Dendritic cell treated with granulocyte-macrophage colony-stimulating factor and Interleukin-4, amounts not matched to agents 40 ng/mL and 50 ng/mL, for 4 days (primary cell): ENCODE results near the gene HSD17B12.
"Not testable (repeated sequence)": the region's sequence is repeated elsewhere in the genome, so short reads cannot be mapped to it uniquely, and the experiment has no call there.

Experiments
- H3K27ac Mint-ChIP-seq: one replicate; pipeline ENCODE4 v1.8.0; 2022; ENCODE audit warnings: mild to moderate bottlenecking, mixed read lengths
- H3K27me3 Mint-ChIP-seq: one replicate; pipeline ENCODE4 v1.8.0; 2022; ENCODE audit warnings: mild to moderate bottlenecking, mixed read lengths
- H3K36me3 Mint-ChIP-seq: one replicate; pipeline ENCODE4 v1.8.0; 2022; ENCODE audit warnings: low read depth, mixed read lengths
- H3K4me1 Mint-ChIP-seq: one replicate; pipeline ENCODE4 v1.8.0; 2022; ENCODE audit warnings: low read depth, mixed read lengths
- H3K4me3 Mint-ChIP-seq: one replicate; pipeline ENCODE4 v1.8.0; 2022; ENCODE audit warnings: mild to moderate bottlenecking, moderate library complexity, mixed read lengths
- H3K9me3 Mint-ChIP-seq: one replicate; pipeline ENCODE4 v1.8.0; 2022; ENCODE audit warnings: mixed read lengths
- intact Hi-C: fragments of 100-400 bp; cut with micrococcal nuclease; formaldehyde crosslinking; loops from one replicate; pipeline ENCODE4 v1.15.0; 2022

The HSD17B12 gene

GRCh38 chr11:43680521-43681400 is at the start of gene HSD17B12:
HSD17B12 (plus strand) TSS chr11:43680738; CDS start chr11:43680828, 90 bp downstream.
- H3K27me3 Mint-ChIP-seq: peaks cover 13% of the 10 kb centered on the region

GRCh38 chr11:43631732-43632131 is 48.8 kb upstream of the HSD17B12 start:
- Mint-ChIP-seq H3K27ac (no peak overlapping the region), H3K27me3 (peaks cover 38% of the 10 kb centered on the region), H3K4me3 (no peak overlapping the region), H3K36me3 (no peaks in the 10 kb centered on the region), H3K9me3 (no peaks in the 10 kb centered on the region), H3K4me1 (no peaks in the 10 kb centered on the region)
- intact Hi-C loops: no loop called here

More at GRCh38 chr11:43680521-43681400, at the start of gene HSD17B12:
- Mint-ChIP-seq H3K4me1 (peaks cover 24% of the 10 kb centered on the region), H3K4me3 (peak within 1 kb of the TSS; percentile 90), H3K27ac (peak within 1 kb of the TSS; percentile 98), H3K9me3 (no peaks in the 10 kb centered on the region), H3K36me3 (peaks cover 35% of the 10 kb centered on the region)
- intact Hi-C loops: loop anchor here (1.0 to 10.0 kb wide), 3 partner anchors 36 to 200 kb away; partner anchors contain the start of gene ALKBH3

- H3K9me3 Mint-ChIP-seq: no peaks in the 10 kb centered on the region
- H3K4me1 Mint-ChIP-seq: no peaks in the 10 kb centered on the region
- H3K27ac Mint-ChIP-seq: no peak overlapping the region
- intact Hi-C loops: no loop called here
- H3K36me3 Mint-ChIP-seq: no peaks in the 10 kb centered on the region
- no peak overlapping the region for H3K4me3 Mint-ChIP-seq
- peaks cover 41% of the 10 kb centered on the region for H3K27me3 Mint-ChIP-seq
These were observed 48.4 kb upstream of the HSD17B12 start for GRCh38 chr11:43632181-43632580.

DNA sequence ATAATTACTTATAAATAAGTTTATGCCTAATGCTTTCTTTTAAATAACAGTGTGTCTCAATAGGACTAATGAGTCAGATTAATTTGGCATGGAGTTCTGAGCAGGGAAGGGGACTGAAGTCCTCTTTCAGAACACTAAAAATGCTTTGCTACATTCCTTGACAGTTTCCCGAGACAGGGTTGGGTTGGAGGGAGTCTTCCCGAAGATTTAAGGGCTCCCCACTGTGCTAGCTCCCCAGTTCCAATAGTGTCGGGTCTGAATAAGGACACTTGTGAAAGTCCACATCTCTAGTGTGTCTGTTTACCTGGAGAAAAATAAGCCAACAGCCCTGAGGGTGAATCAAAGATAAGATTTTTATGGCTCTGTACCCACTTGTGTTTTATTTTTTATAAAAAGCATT is 41.8 kb upstream of the HSD17B12 start:
- peaks cover 36% of the 10 kb centered on the region for H3K27me3 Mint-ChIP-seq
- H3K4me1 Mint-ChIP-seq: peaks cover 3% of the 10 kb centered on the region
- no peak overlapping the region for H3K27ac Mint-ChIP-seq
- peaks cover 2% of the 10 kb centered on the region for H3K36me3 Mint-ChIP-seq
- intact Hi-C loops: no loop called here
- no peaks in the 10 kb centered on the region for H3K9me3 Mint-ChIP-seq
- H3K4me3 Mint-ChIP-seq: no peak overlapping the region

DNA sequence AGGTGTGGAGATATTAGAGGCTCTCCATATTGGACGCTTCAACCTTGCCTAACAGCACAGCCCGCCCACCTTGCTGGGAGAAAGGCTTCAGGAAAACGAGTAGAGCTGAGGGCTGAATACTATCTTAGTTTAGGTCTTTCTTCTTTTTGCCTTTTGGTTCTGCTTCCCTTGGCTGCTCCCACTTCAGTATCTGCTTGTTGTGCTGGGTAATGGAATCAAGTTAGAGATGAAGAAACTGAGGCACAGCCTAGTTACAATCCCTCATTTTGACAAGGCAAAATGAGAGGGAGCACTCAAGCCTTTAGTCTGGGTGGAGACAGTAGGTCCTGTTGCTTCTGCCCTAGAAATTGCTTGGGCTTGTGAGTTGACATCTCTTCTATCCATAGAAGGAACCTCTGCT is 41.3 kb upstream of the HSD17B12 start:
- H3K4me1 Mint-ChIP-seq: peaks cover 6% of the 10 kb centered on the region
- H3K27me3 Mint-ChIP-seq: peaks cover 34% of the 10 kb centered on the region
- H3K4me3 Mint-ChIP-seq: no peak overlapping the region

DNA sequence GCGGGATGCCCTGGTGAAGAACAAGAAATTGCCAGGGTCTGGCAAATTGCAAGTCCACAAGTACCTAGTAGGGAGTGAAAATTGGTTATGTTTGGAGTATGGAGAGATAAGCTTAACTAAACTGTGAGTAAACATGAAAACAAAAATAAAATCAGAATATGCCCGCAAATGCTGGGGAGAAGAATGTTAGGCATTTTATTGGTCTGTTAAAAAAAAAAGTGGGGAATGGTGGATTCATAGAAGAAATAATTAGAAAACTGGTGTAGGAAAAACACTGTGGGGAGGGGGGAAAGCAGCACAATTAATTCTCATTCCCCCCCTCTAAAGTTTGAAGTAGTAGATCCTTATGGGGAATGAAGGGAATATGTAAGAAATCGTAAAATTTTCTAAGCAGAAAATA is 40.6 kb upstream of the HSD17B12 start:
- Mint-ChIP-seq H3K27ac (no peak overlapping the region), H3K4me3 (no peak overlapping the region), H3K27me3 (peaks cover 29% of the 10 kb centered on the region), H3K36me3 (peaks cover 13% of the 10 kb centered on the region), H3K4me1 (peaks cover 11% of the 10 kb centered on the region), H3K9me3 (no peaks in the 10 kb centered on the region)
- intact Hi-C loops: no loop called here

More for the DNA sequence above, 41.3 kb upstream of the HSD17B12 start:
- Mint-ChIP-seq H3K36me3 (peaks cover 7% of the 10 kb centered on the region), H3K9me3 (no peaks in the 10 kb centered on the region), H3K27ac (no peak overlapping the region)
- intact Hi-C loops: no loop called here

DNA sequence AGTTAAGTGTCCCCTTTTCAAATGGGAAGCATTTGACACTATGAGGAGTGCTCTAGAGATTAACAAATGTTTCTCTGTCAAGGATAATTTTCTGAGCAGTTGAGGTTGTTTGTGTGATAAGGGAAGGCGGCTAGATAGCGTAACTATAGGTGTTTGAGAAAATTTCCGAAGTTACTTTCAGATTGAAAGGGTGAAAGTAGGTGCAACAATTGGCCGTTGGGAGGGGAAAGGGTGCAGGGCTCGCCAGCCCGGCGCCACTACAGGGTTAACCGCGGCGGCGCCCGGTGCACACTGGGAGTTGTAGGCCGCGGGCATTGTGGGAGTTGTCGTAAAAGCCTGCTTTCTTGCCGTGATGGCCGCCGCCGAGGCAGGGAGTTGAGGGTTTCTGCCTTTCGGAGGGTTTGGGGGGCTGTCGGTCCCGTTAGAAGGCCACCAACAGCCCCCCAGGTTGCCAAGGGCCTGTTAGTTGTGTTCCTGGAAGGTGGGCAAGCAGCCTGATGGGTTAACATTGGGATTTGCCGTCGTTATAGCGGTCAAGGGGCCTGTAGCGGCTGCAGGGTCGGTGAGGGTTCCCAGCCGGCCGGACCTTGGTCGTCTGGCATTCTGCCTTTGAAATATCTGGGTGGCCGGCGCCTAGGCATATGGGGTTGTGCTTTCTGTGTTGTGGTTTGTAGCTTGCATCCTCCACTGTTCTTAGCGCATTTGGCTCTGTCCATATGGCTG is 36.5 kb upstream of the HSD17B12 start:
- H3K9me3 Mint-ChIP-seq: no peaks in the 10 kb centered on the region
- H3K27me3 Mint-ChIP-seq: peaks cover 12% of the 10 kb centered on the region
- peak overlapping the region; percentile 96 for H3K4me3 Mint-ChIP-seq
- peaks cover 13% of the 10 kb centered on the region for H3K36me3 Mint-ChIP-seq
- intact Hi-C loops: loop anchor here (1.0 to 2.0 kb wide), 3 partner anchors 36 to 331 kb away; partner anchors contain the start of genes ALKBH3 and HSD17B12
- peaks cover 11% of the 10 kb centered on the region for H3K4me1 Mint-ChIP-seq
- peak overlapping the region; percentile 91 for H3K27ac Mint-ChIP-seq

DNA sequence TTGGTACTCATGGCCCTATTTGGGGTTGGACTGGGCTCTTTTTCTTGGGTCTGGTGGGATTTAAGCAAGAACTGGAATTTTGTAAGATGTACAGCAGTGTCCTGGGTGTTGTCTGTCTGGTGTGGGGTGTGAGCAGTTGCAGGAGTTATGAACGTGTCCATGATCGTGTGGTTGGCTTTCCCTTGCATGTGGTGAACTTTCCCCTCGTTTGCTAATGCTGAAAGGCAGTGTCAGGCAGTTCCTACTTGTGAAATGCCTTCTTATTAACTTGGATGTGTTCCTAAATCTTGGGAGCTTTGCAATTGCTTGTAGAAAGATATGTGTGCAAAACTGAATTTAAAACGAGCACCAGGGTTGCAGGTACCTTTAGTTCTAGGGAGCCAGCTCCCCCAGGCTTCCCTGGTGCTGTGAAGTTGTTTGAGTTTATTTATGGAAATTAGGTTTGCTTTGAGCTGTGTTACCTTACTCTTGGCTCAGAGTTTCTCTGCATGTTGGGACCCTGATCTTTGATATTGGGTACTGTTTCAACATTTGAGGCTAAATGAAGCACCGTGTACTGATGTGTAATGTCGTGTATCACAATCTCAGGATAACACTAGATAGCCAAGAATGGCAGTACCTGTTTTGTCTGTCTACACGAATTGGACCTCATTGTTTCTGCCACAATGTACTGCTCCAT is 35.8 kb upstream of the HSD17B12 start:
- Mint-ChIP-seq H3K27me3 (peaks cover 5% of the 10 kb centered on the region), H3K4me1 (peaks cover 11% of the 10 kb centered on the region), H3K27ac (peak overlapping the region; percentile 91), H3K4me3 (peak overlapping the region; percentile 96), H3K9me3 (peaks cover 3% of the 10 kb centered on the region), H3K36me3 (peaks cover 17% of the 10 kb centered on the region)
- intact Hi-C loops: loop anchor here (1.0 to 2.0 kb wide), 3 partner anchors 36 to 332 kb away; partner anchors contain the start of genes ALKBH3 and HSD17B12

DNA sequence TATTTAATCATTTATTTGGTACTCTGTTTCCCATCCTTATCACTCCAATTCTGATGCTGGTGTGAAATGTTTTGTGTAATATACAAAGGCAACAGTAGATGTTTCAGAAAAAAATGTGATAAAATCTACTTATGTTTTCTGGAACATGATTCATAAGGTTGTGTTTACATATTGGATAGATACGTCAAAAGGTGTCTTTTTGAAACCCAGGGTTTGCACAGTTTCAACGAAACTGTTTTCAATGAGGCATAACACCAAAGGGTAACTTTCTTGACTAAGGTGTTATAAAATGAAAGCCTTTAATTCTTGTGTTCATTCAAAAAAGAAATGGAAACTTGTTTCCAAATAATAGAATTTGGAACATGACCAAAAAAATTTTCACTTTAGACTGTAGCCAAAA is 33.8 kb upstream of the HSD17B12 start:
- Mint-ChIP-seq H3K4me1 (peaks cover 11% of the 10 kb centered on the region), H3K36me3 (peaks cover 18% of the 10 kb centered on the region), H3K9me3 (peaks cover 9% of the 10 kb centered on the region), H3K27me3 (no peaks in the 10 kb centered on the region), H3K27ac (no peak overlapping the region), H3K4me3 (no peak overlapping the region)
- intact Hi-C loops: no loop called here

DNA sequence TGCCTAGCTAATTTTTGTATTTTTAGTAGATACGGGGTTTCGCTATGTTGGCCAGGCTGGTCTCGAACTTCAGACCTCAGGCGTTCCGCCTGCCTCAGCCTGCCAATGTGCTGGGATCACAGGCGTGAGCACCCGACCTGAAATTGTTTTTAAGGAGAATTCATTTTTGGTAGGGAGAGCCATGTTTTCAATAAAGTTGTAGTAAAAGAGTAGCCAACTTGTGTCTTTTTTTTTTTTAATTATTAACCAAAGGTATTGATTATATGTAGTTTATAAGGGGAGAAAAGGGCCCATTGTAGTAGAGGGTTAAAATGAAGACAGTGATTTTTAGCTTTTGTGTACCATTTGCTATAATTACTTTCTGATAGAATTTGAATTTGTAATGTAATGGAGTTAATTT is 31.6 kb upstream of the HSD17B12 start:
- Mint-ChIP-seq H3K36me3 (peaks cover 14% of the 10 kb centered on the region), H3K27ac (no peak overlapping the region), H3K27me3 (no peaks in the 10 kb centered on the region), H3K4me3 (no peak overlapping the region), H3K9me3 (peaks cover 9% of the 10 kb centered on the region), H3K4me1 (peaks cover 7% of the 10 kb centered on the region)
- intact Hi-C loops: no loop called here

GRCh38 chr11:43649501-43649900 is 31.0 kb upstream of the HSD17B12 start:
- Mint-ChIP-seq H3K4me3 (no peak overlapping the region), H3K27ac (no peak overlapping the region), H3K36me3 (peaks cover 8% of the 10 kb centered on the region), H3K4me1 (peaks cover 5% of the 10 kb centered on the region), H3K9me3 (peaks cover 9% of the 10 kb centered on the region), H3K27me3 (no peaks in the 10 kb centered on the region)
- intact Hi-C loops: no loop called here

DNA sequence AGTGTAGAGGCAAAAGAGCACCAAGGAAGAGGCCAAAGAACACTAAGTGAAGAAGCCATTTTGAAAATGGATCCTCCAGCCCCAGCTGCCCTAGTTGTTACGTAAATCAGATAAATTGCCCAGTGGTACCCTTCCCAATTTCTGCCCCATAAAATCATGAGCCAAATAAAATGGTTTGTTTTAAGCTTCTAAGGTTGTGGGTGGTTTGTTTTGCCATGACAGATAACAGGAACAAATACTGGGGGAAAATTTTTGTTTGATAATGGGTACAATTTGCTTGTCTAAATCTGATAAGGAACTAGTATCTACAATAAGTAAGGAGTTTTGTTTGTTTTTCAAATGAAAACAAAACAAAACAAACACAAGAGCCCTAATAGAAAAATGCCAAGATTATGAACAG is 30.6 kb upstream of the HSD17B12 start:
- H3K4me1 Mint-ChIP-seq: peaks cover under 1% of the 10 kb centered on the region
- H3K27me3 Mint-ChIP-seq: no peaks in the 10 kb centered on the region
- intact Hi-C loops: no loop called here
- H3K36me3 Mint-ChIP-seq: peaks cover 5% of the 10 kb centered on the region
- no peak overlapping the region for H3K27ac Mint-ChIP-seq
- no peak overlapping the region for H3K4me3 Mint-ChIP-seq
- H3K9me3 Mint-ChIP-seq: peaks cover 9% of the 10 kb centered on the region

DNA sequence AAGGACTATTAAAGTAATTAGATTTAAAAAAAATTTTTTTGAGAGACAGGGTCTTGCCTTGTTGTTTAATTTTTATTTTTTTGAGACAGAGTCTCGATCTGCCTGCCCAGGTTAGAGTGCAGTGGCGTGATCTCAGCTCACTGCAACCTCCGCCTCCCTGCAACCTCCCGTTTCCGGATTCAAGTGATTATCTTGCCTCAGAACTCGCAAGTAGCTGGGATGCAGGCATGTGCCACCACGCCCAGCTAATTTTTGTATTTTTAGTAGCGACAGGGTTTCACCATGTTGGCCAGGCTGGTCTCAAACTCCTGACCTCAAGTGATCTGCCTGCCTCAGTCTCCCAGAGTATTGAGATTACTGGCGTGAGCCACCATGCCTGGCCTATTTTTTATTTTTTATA is 17.5 kb upstream of the HSD17B12 start:
- H3K36me3 Mint-ChIP-seq, H3K27ac Mint-ChIP-seq, intact Hi-C loops: not testable (repeated sequence)

More for the DNA sequence above, 17.5 kb upstream of the HSD17B12 start:
- not testable (repeated sequence) for H3K9me3 Mint-ChIP-seq, H3K4me1 Mint-ChIP-seq, H3K4me3 Mint-ChIP-seq
- peaks cover 13% of the 10 kb centered on the region for H3K27me3 Mint-ChIP-seq
